SIG-M5 treated with dmso at 0.1 percent for 504 hours (cell line): ENCODE measurements around the gene LRBA.

Source experiments
- DNase-seq: peaks from one replicate; lab custom pipeline; 2025; ENCODE audit not compliant: unreplicated experiment; lab: John Stamatoyannopoulos, UW

Gene LRBA

DNA sequence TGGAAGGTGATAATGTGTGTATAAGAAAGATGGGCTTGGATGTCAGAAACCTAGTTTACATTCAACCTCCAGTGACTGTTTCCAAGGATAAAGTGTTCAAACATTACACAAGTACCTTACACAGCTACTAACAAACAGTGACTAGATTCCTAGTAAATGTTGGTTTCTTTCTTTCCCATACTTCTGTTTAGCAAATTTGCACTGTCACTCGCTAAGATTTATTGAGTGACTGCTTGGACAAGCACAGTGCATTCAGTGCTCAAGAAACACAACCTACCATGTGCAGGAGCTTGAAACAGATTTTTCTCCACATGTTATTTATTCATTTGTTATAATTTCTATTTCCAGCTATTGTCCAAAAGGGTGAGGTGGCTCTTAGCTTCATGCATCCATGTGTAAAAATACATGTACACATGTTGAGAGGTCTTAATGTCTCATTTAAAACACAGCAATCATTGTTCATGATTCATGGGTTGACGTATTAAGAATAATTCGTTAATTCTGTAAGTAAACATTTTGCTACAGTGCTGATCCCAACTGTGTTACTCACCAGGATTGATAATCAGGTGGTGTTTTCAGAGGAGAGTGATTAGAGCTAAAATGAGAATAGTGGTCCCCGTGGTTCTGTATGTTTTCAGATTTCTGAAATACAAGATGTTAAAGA, 783.8 kb downstream of the LRBA start:
- DNase-seq: no peak

DNA sequence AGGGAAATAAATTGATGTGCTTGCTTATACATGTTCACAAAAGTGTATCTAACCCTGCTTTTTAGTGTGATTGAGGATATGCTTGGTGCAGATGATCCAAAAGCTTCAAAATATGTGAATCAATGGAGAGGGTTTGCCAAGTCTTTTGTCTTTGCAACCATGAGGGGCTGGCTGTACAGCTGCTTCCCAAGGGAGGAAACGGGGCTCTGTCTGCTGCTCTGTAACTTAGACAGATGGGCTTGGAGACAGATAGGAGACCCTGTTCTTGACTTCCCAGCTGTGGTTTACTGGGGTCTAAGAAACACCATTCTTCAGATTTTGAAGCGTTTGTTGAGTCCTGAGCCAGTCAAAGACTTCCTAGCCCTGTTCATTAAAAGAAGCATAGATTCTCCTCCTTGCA, 784.5 kb downstream of the LRBA start:
- no peak for DNase-seq

DNA sequence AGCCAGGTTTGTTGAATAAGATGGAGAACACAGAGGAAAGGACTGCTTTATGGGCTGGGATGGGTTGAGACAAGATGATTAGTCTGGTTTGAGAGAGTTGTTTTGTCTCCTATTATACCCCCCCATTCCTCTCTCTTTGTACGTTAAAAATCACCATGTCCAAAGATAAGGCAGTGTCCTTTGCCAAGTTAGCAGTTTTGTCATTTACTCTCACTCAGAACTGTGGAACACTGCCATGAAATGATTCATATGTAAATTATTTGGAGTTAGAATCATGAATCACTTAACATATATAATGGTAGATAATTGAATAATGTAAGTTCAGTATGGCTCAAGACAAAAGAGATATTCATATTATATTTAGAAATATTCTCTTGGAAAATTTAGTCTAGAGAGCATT, 785.6 kb downstream of the LRBA start:
- DNase-seq: no peak

GRCh38 chr4:150224896-150225591, 790.0 kb downstream of the LRBA start:
- no peak for DNase-seq

GRCh38 chr4:150219841-150220240, 795.2 kb downstream of the LRBA start:
- no peak for DNase-seq

GRCh38 chr4:150218447-150218846, 796.6 kb downstream of the LRBA start:
- no peak for DNase-seq

DNA sequence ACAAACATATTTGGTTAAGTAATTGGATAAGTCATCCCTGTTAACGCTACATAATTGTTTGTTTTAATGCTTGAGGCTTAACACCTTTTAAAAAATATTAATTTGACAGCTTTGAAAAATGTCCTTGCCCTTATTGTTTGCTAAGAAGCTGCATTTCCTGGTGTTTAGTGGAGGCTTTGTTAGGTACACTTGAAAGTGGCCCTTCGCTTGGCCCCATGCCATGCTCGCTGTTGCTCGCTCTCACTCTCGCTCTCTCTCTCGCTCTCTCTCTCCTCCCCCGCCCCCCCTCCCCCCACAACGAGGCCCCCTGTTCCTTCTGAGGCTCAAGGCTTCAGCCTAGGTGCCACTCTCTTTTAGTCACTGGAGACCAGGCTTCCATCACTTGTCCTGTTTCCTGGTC, 797.3 kb downstream of the LRBA start:
- DNase-seq: no peak

DNA sequence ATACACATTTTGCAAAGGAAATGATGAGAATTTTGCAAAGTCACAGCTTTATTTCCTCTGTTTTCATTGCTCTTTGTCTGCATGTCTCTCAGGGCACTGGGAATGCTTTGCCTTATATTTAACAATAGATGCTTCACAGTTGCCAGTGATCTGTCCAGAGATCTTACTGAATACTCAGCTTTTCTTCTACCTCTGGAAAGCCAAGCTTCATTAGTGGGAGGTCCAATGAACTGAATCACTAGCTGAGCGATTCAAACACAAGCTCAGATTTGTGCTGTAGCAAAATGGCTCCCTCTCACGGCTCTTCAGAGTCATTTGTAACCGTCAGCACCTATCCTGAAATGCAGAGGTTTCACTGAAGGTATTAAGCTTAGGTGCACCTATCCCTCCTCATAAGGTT, 797.9 kb downstream of the LRBA start:
- no peak for DNase-seq

GRCh38 chr4:150216726-150217125, 798.4 kb downstream of the LRBA start:
- DNase-seq: no peak

DNA sequence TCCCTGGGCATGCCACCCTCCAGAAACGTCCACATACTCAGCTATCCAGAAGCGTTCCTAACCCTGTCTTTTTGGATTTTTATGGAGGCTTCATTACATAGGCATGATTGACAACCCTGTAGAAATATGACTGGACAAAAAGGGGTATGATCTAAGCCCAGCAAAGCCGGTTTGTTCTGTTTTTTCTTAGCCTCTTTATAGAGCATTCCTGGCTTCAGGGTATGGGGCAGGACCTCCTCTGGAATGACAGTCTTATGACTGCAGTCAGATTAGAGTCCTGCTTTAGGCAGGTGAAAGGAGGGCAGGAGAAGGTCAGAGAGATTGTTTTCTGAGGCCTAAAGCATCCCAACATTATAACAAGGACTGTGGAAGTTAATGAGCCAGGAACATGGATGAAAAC, 799.5 kb downstream of the LRBA start:
- peak; percentile 54 for DNase-seq
